ENCODE results near the gene NOX5. TPM values are rescaled to one million over a fixed set of nuclear protein-coding genes. Genes with fewer than 3 reads are reported as not detected.
"Not testable (repeated sequence)": the region's sequence is repeated elsewhere in the genome, so short reads cannot be mapped to it uniquely, and the experiment has no call there.

Gene NOX5
- total RNA-seq, 2 experiments from 2014 or later, result not detected

DNA sequence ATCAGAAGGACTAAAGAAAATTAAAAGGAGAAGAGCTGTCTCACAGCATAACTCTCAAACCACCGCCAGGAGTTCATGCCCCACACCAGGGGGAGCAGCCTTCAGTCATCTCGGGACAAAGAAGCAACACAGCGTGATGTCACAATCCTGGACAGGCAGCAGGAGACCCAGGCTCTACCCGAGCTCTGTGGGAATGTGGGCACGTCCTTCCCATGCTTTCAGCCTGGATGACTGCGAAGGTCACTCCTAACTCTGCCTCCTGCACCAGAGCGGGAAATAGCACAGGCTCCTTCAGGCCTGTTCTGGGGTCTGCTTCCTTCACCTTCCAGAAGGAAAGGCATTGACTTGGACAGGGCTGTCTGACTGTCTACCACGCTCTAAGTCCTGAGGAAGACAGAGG is 31.3 kb downstream of the NOX5 start:
- POLR2A ChIA-PET, result no interaction called here
- CTCF ChIA-PET, result no interaction called here

DNA sequence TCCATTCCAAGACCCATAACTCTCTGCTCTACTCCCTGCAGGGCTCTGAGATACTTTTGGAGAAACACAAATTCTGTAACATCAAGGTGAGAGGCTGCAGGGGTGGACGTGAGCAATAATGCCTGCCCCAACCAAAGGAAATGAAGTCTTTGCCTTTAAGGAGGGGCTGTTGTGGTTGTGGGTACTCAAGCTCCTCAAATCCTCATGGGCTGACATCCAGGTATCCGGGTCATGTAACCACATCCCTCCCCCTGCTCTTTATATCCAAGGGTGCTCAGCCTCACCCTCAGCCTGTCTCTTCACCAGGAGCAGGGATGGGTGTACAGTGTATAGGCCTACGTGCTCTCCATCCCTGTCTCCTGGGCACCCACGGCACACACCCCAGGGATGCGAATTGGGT is 32.3 kb downstream of the NOX5 start:
- CTCF ChIA-PET, result interaction anchor here (2.6 kb wide), 1 partner anchor 12 kb away, joined by 8 read pairs; no protein-coding TSS in a partner anchor
- POLR2A ChIA-PET, result no interaction called here

DNA sequence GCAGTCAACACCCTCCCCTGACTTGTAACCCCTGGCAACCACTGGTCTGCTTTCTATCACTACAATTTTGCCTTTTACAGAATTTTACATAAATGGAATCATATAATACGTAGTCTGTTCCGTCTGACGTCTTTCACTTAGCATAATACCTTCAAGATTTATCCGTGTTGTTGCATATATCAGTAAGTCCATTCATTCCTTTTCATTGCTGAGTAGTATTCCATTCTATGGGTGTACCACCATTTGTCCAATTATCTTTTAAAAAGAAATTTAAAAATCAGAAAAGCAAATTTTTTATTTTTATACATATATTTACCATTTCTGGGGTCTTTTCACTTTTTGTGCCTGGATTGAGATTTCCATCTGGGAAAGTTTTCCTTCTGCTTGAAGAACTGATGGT is 35.5 kb downstream of the NOX5 start:
- ChIA-PET CTCF (no interaction called here), POLR2A (no interaction called here)

DNA sequence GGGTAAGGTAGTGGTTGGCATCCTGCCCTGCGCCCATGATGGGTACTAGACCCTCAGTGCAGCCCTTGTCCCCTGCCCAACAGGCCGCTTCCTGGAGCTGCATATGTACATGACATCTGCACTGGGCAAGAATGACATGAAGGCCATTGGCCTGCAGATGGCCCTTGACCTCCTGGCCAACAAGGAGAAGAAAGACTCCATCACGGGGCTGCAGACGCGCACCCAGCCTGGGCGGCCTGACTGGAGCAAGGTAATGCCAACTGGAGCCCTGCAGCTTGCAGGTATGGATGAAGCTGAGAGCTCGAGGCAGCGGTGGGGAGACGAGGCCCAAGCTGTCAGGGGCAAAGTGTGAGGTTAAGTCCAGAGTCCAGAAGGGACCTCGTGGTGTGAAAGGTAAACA is 40.8 kb downstream of the NOX5 start:
- ChIA-PET CTCF (no interaction called here), POLR2A (no interaction called here)

DNA sequence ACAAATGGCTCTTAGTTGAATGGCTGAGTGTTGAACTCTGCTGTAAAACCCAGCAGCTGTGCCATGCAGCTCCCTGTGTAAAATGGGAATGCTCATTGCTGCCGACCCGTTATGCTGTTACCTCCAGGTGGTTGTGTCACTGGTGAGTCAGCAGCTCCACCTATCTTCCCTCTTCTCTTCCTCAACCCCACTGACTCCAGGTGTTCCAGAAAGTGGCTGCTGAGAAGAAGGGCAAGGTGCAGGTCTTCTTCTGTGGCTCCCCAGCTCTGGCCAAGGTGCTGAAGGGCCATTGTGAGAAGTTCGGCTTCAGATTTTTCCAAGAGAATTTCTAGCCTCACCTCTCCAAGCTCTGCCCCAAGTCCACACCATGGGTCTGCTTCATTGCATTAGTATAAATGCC is 41.9 kb downstream of the NOX5 start:
- POLR2A ChIA-PET, result no interaction called here
- CTCF ChIA-PET, result interaction anchor here (0.9 kb wide), 1 partner anchor 172 kb away, joined by 3 read pairs; no protein-coding TSS in a partner anchor

DNA sequence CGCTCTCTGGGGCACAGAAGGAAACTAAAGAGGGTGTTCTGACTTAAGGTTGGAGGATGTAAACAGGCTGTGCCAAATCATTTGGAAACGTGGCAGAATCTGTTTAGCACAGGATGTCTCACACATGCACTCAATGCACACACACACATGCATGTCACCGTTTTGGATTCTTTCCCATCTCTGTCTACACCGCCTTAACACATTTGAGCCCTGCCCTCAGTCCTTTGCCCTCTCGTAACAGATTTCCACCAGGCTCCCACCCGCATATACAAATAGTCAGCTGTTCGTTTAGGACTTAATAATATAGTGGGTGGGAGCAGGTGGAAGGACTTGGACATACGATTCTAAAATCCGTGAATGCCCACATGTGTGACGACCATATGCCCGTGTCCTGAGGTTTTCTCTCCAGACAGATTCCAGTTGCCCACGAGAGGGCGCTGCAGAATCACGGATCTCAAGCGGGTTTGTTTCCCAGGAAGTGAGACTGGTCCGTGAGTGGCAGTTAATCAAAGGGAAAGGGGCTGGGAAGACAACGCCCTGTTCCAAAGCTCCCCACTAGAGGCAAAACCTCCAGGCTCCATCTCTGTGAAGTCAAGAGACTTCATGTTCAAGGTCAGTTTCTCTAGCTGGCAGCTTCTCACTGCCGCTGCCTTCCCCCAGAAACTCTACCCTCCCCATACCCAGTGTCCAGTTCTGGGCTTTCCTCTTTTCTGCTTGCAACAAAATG is 44.5 kb downstream of the NOX5 start:
- ChIA-PET POLR2A (no interaction called here), CTCF (interaction anchor here (0.6 to 2.0 kb wide), 5 partner anchors 11 to 336 kb away, joined by 3 to 13 read pairs (median 3); no protein-coding TSS in a partner anchor)

DNA sequence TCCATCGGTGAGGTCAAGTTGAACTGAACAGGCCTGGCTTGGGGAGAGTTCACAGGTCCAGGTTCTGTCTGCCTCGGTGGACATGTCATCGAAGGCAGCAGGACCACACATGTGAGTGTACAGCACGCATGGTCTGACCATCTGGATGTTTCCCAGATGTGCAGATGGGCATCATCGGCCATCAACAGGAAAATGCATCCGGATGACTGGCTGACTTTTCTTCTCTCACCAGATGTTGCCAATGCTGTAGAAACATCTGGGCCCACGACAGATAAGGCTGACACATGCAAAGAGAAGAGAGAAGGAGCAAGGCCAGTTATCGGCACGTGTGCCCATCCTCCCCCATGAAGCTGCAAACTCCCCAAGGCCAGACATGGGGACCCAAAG is 45.1 kb downstream of the NOX5 start:
- ChIA-PET CTCF (interaction anchor here (1.0 to 2.0 kb wide), 4 partner anchors 12 to 335 kb away, joined by 3 to 13 read pairs (median 6); no protein-coding TSS in a partner anchor), POLR2A (no interaction called here)

DNA sequence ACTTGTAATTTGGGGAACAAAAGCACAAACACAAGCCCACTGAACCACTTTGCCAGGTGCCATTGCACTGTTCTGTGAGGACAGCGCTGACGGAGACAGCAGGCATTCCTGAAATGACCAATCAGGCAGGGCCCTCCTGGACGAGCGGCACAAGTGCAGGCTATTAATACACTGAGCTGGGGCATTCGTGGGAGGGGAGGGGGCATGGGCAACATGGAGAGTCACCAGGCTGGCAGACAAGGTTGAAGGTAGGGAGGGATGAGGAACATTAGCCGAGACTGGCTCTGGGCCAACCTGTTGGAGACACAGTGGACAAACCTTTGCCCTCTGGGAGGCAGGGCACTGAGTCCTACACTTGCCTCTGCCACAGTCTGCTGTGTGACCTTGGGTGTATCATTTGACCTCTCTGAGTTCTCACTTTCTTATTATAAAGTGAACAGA is 45.6 kb downstream of the NOX5 start:
- ChIA-PET CTCF (interaction anchor here (1.3 to 2.0 kb wide), 2 partner anchors 207 to 335 kb away, joined by 3 to 13 read pairs; no protein-coding TSS in a partner anchor), POLR2A (no interaction called here)

DNA sequence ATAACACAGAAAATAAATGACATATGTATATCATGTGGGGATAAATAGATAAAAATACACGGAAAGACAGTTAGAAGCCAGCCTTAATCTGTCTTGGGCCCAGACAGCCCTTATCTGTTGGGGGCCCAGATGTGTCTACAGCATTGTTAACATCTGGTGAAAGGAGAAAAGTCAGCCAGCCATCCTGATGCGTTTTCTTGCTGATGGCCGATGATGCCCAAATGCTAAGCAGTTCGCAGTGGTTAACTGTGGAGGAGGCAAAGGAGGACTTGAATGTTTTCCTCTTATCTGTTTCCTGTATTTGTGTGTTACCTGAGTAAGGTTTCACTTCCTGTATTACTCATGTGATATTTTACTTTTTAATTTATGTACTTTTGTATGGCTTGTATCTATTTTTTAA is 46.2 kb downstream of the NOX5 start:
- POLR2A ChIA-PET, result no interaction called here
- CTCF ChIA-PET, result no interaction called here

DNA sequence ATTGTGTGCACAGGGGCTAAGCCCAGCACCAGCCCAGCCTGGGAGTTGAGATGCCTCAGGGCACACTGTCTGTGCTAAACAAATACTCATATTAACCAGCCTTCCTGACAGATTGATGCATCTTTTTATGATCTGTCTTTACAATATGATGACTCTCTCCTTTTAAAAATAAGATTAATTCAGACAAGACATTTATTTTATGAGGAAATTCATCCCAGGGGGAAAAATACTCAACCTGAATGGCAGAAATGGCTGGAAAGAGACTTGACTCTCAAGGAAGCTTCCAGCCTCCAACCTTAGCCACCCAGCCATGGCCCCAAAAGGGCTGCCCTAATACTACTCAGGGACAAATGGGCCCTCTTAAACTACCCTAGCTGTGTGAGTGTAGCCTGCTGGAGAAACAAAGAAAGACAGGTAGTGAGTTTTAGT is 46.9 kb downstream of the NOX5 start:
- CTCF ChIA-PET, result interaction anchor here (1.2 kb wide), 1 partner anchor 333 kb away, joined by 4 read pairs; no protein-coding TSS in a partner anchor
- POLR2A ChIA-PET, result no interaction called here

DNA sequence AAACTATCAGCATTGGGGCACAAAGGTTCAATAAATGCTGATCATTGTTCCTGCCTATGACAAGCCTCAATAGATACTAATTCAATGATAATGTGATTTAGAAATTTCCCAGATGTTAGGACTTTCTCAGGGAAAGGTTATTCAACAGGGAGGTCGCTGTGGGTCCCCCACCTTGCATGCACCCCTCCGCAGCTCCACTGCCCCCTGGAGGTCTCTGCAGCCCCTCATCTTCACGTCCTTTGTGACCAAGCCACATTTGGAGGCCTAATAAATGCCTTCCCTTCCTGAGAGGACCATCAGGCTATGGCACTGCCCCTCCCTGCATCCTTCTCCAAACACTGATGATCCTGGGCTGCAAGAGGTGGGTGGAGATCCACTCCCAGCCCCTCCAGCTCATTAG is 50.2 kb downstream of the NOX5 start:
- ChIA-PET POLR2A (no interaction called here), CTCF (no interaction called here)

DNA sequence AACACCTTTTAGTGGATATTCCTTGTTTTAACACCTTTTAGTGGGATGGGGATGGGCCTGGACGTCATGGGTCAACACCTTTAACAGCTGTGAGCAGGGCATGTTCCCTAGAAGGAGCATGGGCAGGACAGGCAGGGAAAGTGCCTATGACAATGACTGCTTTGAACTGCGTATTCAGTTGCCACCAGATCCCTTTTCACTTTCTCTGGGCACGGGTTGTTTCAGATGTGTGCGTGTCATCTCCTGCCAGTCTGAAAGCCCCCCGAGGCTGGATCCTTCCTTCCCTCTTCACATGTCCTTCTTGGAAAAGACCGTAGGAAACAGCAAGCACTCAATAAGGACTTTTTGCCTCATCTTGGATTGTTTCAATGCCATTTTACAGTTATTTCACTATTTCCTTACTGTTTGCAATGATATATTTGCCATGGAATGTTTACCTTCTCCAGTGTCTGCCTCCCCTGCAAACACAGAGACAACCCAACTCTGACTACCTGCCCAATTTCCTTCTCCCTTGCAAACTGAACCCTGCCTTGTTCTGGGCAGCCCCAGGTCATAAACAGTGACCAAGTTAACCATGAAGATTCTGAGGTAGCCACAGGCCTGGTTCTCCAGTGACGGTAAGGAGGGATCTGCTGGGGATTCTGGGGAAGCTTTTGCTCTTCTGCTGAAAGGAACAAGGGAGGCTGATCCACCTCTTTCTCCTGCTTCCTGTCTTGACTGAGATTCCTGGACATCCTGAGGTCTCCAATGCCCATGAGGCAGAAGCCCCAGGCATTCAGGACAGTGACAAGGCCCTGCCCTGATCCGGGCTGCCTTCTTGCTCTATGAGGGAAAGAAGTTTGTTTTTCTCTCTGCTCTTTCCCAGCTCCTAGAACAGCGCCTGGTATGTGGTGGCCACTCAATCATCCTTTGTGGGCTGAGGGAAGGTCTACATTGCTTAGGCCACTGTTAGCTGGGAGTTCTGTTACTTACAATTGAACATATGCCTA is 51.8 kb downstream of the NOX5 start:
- POLR2A ChIA-PET, result no interaction called here
- CTCF ChIA-PET, result no interaction called here

DNA sequence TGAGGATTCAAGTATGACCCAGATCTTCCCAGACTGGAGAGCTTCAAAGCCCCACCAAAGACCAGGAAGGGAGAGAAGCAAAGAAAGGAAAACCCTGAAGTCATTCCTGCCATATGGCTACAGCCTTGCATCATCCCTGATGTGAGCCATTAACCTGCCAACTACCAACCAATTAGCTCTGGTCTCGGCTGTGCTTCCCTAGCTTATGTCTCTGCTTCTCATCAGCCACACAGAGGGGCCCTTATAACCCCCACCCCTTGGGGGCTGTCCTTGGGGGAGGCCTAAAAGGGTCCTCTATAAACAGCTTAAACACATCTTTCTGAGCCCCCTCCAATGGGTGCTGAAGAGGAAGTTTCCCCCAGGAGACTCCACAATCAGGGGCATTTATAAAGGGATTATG is 52.8 kb downstream of the NOX5 start:
- POLR2A ChIA-PET, result no interaction called here
- CTCF ChIA-PET, result interaction anchor here (1.1 kb wide), 1 partner anchor 327 kb away, joined by 3 read pairs; no protein-coding TSS in a partner anchor

DNA sequence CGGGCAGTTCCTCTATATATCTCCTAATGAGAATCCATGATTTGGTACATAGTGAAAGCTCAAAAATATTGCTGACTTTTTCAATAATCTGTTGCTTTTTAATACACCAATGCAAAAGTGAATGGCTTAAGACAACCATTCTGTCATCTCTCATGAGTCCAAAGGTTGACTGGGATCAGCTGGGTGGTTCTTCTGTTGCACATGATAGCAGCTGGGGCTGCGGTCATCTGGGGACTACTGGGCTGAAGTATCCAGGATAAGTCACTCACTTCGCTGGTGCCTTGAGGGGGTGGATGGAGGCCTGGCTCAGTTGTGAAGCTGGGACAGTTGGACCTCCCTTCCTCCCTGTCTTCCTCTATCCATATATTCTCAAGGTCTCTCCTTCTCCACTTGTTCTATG is 53.7 kb downstream of the NOX5 start:
- POLR2A ChIA-PET, result no interaction called here

DNA sequence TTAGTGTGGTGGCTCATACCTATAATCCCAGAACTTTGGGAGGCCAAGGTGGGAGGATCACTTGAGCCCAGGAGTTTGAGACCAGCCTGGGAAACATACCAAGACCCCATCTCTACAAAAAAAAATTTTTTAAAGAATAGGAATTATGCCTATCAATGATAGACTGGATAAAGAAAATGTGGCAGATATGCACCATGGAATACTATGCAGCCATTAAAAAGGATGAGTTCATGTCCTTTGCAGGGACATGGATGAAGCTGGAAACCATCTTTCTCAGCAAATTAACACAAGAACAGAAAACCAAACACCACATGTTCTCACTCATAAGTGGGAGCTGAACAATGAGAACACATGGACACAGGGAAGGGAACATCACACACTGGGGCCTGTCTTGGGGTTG is 54.8 kb downstream of the NOX5 start:
- POLR2A ChIA-PET, CTCF ChIA-PET: not testable (repeated sequence)

More for the DNA sequence above, 53.7 kb downstream of the NOX5 start:
- CTCF ChIA-PET, result interaction anchor here (1.1 kb wide), 1 partner anchor 326 kb away, joined by 3 read pairs; no protein-coding TSS in a partner anchor

DNA sequence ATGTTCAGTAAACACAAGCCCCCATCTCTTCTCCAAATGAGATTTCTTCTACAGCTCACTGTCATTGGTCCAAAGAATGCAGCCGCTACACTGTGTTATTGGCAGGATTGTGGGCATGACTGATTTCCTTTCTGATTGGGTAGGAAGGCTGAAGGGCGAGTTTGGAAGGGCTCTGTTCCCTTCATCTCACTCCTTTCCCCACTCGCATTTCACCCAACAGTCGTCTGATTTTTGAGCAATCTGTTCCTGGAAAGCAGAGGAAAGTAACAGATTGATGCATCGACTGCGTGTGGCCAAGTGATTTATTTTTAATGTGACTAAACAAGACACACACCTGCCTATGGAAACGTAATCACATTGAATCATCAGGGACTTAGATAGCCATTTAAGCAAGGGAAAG is 55.5 kb downstream of the NOX5 start:
- CTCF ChIA-PET, result no interaction called here

DNA sequence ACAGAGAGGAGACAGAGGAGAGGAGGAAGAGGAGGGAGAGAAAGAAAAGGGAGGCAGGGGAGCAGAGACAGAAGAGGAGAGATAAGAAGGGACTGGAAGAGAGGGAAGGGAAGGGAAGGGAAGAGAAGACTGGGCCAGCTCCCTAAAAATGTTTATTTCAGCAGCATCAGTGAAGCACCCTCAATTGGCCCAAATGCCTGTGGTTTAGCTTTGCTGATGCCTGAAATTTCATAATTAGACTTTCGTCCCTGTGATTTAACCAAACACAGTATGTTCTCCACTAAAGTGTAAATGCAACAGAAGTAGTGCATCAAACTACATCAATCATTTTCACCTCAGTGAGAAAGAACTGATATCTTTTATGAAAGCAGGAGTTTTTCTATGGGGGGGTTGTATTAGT is 55.9 kb downstream of the NOX5 start:
- POLR2A ChIA-PET, result no interaction called here
- CTCF ChIA-PET, result no interaction called here

More for the DNA sequence above, 55.5 kb downstream of the NOX5 start:
- POLR2A ChIA-PET, result no interaction called here

DNA sequence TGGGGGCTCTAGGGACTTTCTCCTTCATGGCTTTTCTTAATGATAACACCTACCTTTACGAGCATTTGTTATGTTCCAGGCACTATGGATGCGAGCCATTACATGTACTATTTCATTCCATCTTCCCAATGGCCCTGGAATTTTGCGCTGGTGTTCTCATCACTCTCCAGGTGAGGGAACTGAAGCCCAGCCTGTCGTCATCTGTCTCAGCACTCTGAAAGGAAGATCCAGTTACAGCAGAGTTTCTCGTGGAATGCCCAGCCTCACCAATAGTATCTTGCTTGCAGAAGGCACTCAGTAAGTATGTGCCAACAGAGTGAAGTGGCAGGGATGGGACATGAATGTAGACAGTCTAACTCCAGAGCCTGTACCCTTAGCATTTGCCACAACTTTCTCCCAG is 56.8 kb downstream of the NOX5 start:
- ChIA-PET POLR2A (no interaction called here), CTCF (no interaction called here)

DNA sequence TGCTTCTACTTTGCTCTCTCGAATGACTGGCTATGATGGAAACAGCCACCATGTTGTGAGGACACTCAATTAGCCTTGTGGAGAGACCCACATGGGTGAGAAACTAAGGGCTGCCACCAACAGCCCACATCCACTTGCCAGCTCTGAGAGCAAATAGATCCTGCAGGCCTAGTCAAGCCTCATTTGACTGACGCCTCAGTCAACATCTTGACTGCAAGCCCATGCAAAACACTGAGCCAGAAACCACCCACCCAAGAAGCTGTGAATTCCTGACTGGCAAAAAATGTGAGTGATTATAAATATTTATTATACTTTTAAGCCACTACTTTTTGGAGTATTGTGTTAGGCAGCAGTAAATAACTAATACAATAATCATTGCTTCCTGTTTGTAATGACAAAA is 58.4 kb downstream of the NOX5 start:
- POLR2A ChIA-PET, result no interaction called here
- CTCF ChIA-PET, result no interaction called here

DNA sequence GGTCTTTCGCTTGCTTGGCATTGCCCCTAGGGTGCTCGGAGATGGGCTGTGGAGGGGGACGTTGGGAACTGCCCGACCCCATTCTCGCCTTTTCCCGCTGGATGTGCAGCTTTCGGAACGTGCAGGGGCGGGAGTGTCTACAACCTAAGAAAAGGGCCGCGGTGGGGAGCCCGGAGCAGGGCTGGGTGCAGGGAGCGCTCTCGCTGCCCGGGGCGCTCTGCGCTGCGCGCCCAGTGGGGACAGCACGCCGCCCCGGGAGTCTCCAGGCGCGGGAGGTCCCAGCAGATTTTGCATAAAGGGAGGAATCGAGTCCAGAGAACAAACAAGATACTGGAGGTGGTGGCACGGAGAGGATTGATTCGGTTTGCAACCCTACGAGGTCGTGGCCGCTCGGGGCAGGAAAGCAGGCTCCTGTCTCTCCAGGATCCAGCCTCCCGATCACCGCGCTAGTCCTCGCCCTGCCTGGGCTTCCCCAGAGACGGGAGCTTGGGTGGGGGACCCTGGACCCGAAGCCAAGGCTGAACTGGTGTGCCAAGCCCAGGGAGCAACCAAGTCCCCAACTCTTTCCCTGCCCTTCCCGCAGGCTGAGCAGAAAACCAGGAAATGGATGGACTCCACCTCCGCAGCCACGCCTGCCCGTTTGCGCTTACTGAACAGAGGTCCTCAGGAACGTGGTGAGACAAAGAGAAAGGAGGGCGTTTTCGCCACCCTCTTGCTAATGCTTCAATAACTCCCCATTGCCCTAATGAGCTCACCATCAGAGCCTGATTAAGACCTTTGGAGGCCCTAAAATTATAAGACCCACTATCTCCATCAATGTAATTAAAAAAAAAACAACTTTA is 59.7 kb downstream of the NOX5 start:
- ChIA-PET CTCF (no interaction called here), POLR2A (no interaction called here)

Measured in activated CD8-positive, alpha-beta memory T cell treated with anti-CD3 and anti-CD28 coated beads for 36 hours (primary cell).